MCF 10A (cell line): ENCODE data around the gene UTP11. TPM values are rescaled to one million over a fixed set of nuclear protein-coding genes. Genes with fewer than 3 reads are reported as not detected.
A peak's percentile ranks its signal among the peaks of the same experiment; 100 is the strongest.

Experiments
- BruUV-seq: library from RNA; stranded (reverse); fragments of 400-500 nt; replicated peaks from 2 replicates; lab custom pipeline; 2021; lab: Mats Ljungman, UMichigan
- CTCF ChIA-PET: fragments of 300-600 bp; sonication (Branson Sonifier 250); formaldehyde crosslinking; extraction: SDS; loops from one replicate; lab custom pipeline; 2021; ENCODE audit warnings: antibody characterized with exemption, inconsistent platforms; lab: Yijun Ruan, JAX
- POLR2A ChIA-PET: fragments of 300-600, 350-650 bp; sonication (Branson Sonifier 250); formaldehyde crosslinking; extraction: SDS; loops from one replicate; lab custom pipeline; 2020; ENCODE audit warnings: antibody characterized with exemption, inconsistent platforms; lab: Yijun Ruan, JAX
- DNase-seq: peaks from one replicate; pipeline ENCODE4 v3.0.0-alpha.2; 2018; ENCODE audit not compliant: unreplicated experiment
- H3K27ac Mint-ChIP-seq: one replicate; pipeline ENCODE4 v1.8.0; 2022; ENCODE audit warnings: mild to moderate bottlenecking, low read depth, mixed read lengths; ENCODE audit not compliant: unreplicated experiment
- H3K27me3 Mint-ChIP-seq: one replicate; pipeline ENCODE4 v1.8.0; 2022; ENCODE audit warnings: mixed read lengths; ENCODE audit not compliant: insufficient read depth, unreplicated experiment
- H3K36me3 Mint-ChIP-seq: one replicate; pipeline ENCODE4 v1.8.0; 2022; ENCODE audit warnings: mild to moderate bottlenecking, moderate library complexity, mixed read lengths; ENCODE audit not compliant: insufficient read depth, unreplicated experiment
- H3K4me1 Mint-ChIP-seq: one replicate; pipeline ENCODE4 v1.8.0; 2022; ENCODE audit warnings: mixed read lengths; ENCODE audit not compliant: insufficient read depth, unreplicated experiment
- H3K4me3 Mint-ChIP-seq: one replicate; pipeline ENCODE4 v1.8.0; 2022; ENCODE audit warnings: mild to moderate bottlenecking, moderate library complexity, mixed read lengths; ENCODE audit not compliant: unreplicated experiment
- H3K9me3 Mint-ChIP-seq: one replicate; pipeline ENCODE4 v1.8.0; 2022; ENCODE audit warnings: mixed read lengths; ENCODE audit not compliant: unreplicated experiment
- CTCF ChIP-seq: fragments of 200-600 bp; IDR thresholded peaks from one replicate; pipeline ENCODE4 v1.8.0; 2022; ENCODE audit warnings: antibody characterized with exemption, mild to moderate bottlenecking; ENCODE audit not compliant: unreplicated experiment
- intact Hi-C: fragments of 100-400 bp; cut with micrococcal nuclease; formaldehyde crosslinking; loops from 2 replicates; pipeline ENCODE4 v1.14.1; 2022
- total RNA-seq: library from RNA; stranded (reverse); gene quantifications from 2 replicates; pipeline ENCODE4 v1.2.3, GENCODE V29; 2022

The UTP11 gene
- total RNA-seq, 1 experiment from 2014 or later = 66.5 TPM

- CTCF ChIA-PET = interaction anchor here (0.6 to 1.3 kb wide), 4 partner anchors 9 to 744 kb away, joined by 3 to 6 read pairs (median 3); no protein-coding TSS in a partner anchor
- intact Hi-C loops = loop anchor here (5.0 kb wide), 1 partner anchor 36 kb away; no protein-coding TSS in a partner anchor
- H3K9me3 Mint-ChIP-seq = no peaks in the 10 kb centered on the region
- no TSS peak for BruUV-seq
- POLR2A ChIA-PET = no interaction called here
- no peak for TF ChIP-seq CTCF
- peaks cover 6% of the 10 kb centered on the region for H3K4me1 Mint-ChIP-seq
- no peaks in the 10 kb centered on the region for H3K27me3 Mint-ChIP-seq
- no peak for DNase-seq
- H3K36me3 Mint-ChIP-seq = peaks cover 7% of the 10 kb centered on the region
- no peak overlapping the region for H3K4me3 Mint-ChIP-seq
- no peak overlapping the region for H3K27ac Mint-ChIP-seq
Measured at GRCh38 chr1:38063616-38064015, 51.1 kb downstream of the UTP11 start.

- no TSS peak for BruUV-seq
- TF ChIP-seq CTCF = no peak
- peak; percentile 69 for DNase-seq
- H3K27me3 Mint-ChIP-seq = no peaks in the 10 kb centered on the region
- no peaks in the 10 kb centered on the region for H3K9me3 Mint-ChIP-seq
- H3K36me3 Mint-ChIP-seq = peaks cover 7% of the 10 kb centered on the region
- peaks cover 6% of the 10 kb centered on the region for H3K4me1 Mint-ChIP-seq
- ChIA-PET CTCF (interaction anchor here (0.6 to 1.3 kb wide), 4 partner anchors 9 to 274 kb away, joined by 3 to 6 read pairs (median 3); no protein-coding TSS in a partner anchor), POLR2A (interaction anchor here (0.6 kb wide), 1 partner anchor 605 kb away, joined by 3 read pairs; no protein-coding TSS in a partner anchor)
- H3K4me3 Mint-ChIP-seq = no peak overlapping the region
- intact Hi-C loops = loop anchor here (5.0 kb wide), 1 partner anchor 37 kb away; no protein-coding TSS in a partner anchor
- H3K27ac Mint-ChIP-seq = no peak overlapping the region
Measured at GRCh38 chr1:38064197-38064903, 51.8 kb downstream of the UTP11 start.

- intact Hi-C loops = no loop called here
- CTCF ChIA-PET = interaction anchor here (0.6 to 1.2 kb wide), 2 partner anchors 52 to 58 kb away, joined by 3 read pairs; no protein-coding TSS in a partner anchor
Measured at GRCh38 chr1:38068220-38068979, 55.9 kb downstream of the UTP11 start.

More at GRCh38 chr1:38068220-38068979, 55.9 kb downstream of the UTP11 start:
- no peak for DNase-seq
- Mint-ChIP-seq H3K4me1 (peaks cover 6% of the 10 kb centered on the region), H3K9me3 (no peaks in the 10 kb centered on the region), H3K36me3 (peaks cover 7% of the 10 kb centered on the region), H3K27ac (no peak overlapping the region), H3K27me3 (peaks cover 15% of the 10 kb centered on the region), H3K4me3 (no peak overlapping the region)
- no TSS peak for BruUV-seq
- POLR2A ChIA-PET = no interaction called here
- TF ChIP-seq CTCF = no peak
